HepG2 (cell line): ENCODE results near the gene REM2. TPM values are rescaled to one million over a fixed set of nuclear protein-coding genes. Genes with fewer than 3 reads are reported as not detected.

ENCODE experiments used
- FOXO1 ChIP-seq: sonication (generic); formaldehyde crosslinking; IDR thresholded peaks from 2 replicates; pipeline ENCODE4 v1.4.0; 2020; ENCODE audit warnings: missing genetic modification reagents
- HNRNPUL1 ChIP-seq: fragments of 200-400 bp; formaldehyde crosslinking; IDR thresholded peaks from 2 replicates; pipeline ENCODE4 v1.6.1; 2017; ENCODE audit warnings: low read depth, mild to moderate bottlenecking, low read length, moderate library complexity
- MAX ChIP-seq: IDR thresholded peaks from 2 replicates; pipeline ENCODE4 v1.6.1; 2012; ENCODE audit warnings: inconsistent platforms
- MXD4 ChIP-seq: IDR thresholded peaks from 2 replicates; pipeline ENCODE4 v1.6.1; 2016; ENCODE audit warnings: mild to moderate bottlenecking, missing biosample characterization, missing genetic modification reagents
- PAWR ChIP-seq: sonication (generic); formaldehyde crosslinking; IDR thresholded peaks from 2 replicates; pipeline ENCODE4 v1.4.0; 2020; ENCODE audit warnings: missing genetic modification reagents, mild to moderate bottlenecking, borderline replicate concordance
- PPARG ChIP-seq: conservative IDR thresholded peaks from 2 replicates; pipeline ENCODE4 v1.6.1; 2016; ENCODE audit warnings: missing biosample characterization, missing genetic modification reagents
- XRCC5 ChIP-seq: fragments of 200-400 bp; formaldehyde crosslinking; optimal IDR thresholded peaks from 2 replicates; pipeline ENCODE3; 2017; ENCODE audit warnings: mild to moderate bottlenecking, low read length
- ZBTB40 ChIP-seq, 2 experiments: fragments of 450-650 bp in 1 of 2; sonication (generic) in 1 of 2; formaldehyde crosslinking in 1 of 2; IDR thresholded peaks; 2 replicates each; pipeline versions ENCODE4 v1.6.1 to v1.8.0; 2016 to 2022; ENCODE audit warnings: antibody characterized with exemption in 1 of 2, mild to moderate bottlenecking in 1 of 2, missing genetic modification reagents in 1 of 2
- ZBTB42 ChIP-seq: sonication (generic); formaldehyde crosslinking; IDR thresholded peaks from 2 replicates; pipeline ENCODE4 v1.5.0; 2020; ENCODE audit warnings: mild to moderate bottlenecking, missing genetic modification reagents
- ZNF274 ChIP-seq: sonication (generic); formaldehyde crosslinking; IDR thresholded peaks from 2 replicates; pipeline ENCODE4 v1.5.1; 2020; ENCODE audit warnings: mild to moderate bottlenecking, missing genetic modification reagents
- ZNF776 ChIP-seq: sonication (generic); formaldehyde crosslinking; IDR thresholded peaks from 2 replicates; pipeline ENCODE4 v1.4.0; 2020; ENCODE audit warnings: mild to moderate bottlenecking, missing genetic modification reagents
- polyA plus RNA-seq, 8 experiments: library from polyadenylated mRNA; depleted of rRNA in 3 of 8; stranded (reverse) in 7 of 8; unstranded in 1 of 8; fragments of >200 nt; fragmentation: Illumina TruSeq in 4 of 8; extraction: Trizol in 4 of 8; gene quantifications; 2 replicates each; pipeline versions ENCODE4 v1.2.1 to v1.2.3, GENCODE V29; 2011 to 2016; ENCODE audit warnings: low read depth in 4 of 8, missing spikeins in 1 of 8, mixed read lengths in 1 of 8; ENCODE audit not compliant: insufficient read depth in 1 of 8
- total RNA-seq, 5 experiments: library from RNA; depleted of rRNA; stranded (reverse); fragments of >200 nt; fragmentation: Illumina TruSeq; extraction: Trizol; gene quantifications; 2 replicates each; pipeline ENCODE4 v1.2.3, GENCODE V29; 2016; ENCODE audit warnings: low read depth in 1 of 5
- TF ChIP-seq, protein P1 (sequence below): sonication (generic); formaldehyde crosslinking; IDR thresholded peaks from 2 replicates; pipeline ENCODE4 v1.5.1; 2020; ENCODE audit warnings: mild to moderate bottlenecking, missing genetic modification reagents, borderline replicate concordance
- TF ChIP-seq, protein P2 (sequence below): sonication (generic); formaldehyde crosslinking; IDR thresholded peaks from 2 replicates; pipeline ENCODE4 v1.8.1; 2023; ENCODE audit warnings: mild to moderate bottlenecking, missing genetic modification reagents

The REM2 gene
- total and polyA plus RNA-seq, 2 of the 13 experiments (the other 11 are each of a cell fraction or from before 2014, with no cell fraction given), result 0.20 TPM; not detected in 1

- TF ChIP-seq, protein P1, sequence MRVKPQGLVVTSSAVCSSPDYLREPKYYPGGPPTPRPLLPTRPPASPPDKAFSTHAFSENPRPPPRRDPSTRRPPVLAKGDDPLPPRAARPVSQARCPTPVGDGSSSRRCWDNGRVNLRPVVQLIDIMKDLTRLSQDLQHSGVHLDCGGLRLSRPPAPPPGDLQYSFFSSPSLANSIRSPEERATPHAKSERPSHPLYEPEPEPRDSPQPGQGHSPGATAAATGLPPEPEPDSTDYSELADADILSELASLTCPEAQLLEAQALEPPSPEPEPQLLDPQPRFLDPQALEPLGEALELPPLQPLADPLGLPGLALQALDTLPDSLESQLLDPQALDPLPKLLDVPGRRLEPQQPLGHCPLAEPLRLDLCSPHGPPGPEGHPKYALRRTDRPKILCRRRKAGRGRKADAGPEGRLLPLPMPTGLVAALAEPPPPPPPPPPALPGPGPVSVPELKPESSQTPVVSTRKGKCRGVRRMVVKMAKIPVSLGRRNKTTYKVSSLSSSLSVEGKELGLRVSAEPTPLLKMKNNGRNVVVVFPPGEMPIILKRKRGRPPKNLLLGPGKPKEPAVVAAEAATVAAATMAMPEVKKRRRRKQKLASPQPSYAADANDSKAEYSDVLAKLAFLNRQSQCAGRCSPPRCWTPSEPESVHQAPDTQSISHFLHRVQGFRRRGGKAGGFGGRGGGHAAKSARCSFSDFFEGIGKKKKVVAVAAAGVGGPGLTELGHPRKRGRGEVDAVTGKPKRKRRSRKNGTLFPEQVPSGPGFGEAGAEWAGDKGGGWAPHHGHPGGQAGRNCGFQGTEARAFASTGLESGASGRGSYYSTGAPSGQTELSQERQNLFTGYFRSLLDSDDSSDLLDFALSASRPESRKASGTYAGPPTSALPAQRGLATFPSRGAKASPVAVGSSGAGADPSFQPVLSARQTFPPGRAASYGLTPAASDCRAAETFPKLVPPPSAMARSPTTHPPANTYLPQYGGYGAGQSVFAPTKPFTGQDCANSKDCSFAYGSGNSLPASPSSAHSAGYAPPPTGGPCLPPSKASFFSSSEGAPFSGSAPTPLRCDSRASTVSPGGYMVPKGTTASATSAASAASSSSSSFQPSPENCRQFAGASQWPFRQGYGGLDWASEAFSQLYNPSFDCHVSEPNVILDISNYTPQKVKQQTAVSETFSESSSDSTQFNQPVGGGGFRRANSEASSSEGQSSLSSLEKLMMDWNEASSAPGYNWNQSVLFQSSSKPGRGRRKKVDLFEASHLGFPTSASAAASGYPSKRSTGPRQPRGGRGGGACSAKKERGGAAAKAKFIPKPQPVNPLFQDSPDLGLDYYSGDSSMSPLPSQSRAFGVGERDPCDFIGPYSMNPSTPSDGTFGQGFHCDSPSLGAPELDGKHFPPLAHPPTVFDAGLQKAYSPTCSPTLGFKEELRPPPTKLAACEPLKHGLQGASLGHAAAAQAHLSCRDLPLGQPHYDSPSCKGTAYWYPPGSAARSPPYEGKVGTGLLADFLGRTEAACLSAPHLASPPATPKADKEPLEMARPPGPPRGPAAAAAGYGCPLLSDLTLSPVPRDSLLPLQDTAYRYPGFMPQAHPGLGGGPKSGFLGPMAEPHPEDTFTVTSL (CRISPR knock-in tag), result no peak
- TF ChIP-seq FOXO1 (CRISPR knock-in tag), result peak; percentile 70
- TF ChIP-seq ZBTB40 (IDR thresholded peaks at IDR 0.05), result no peak
- TF ChIP-seq ZBTB40 (CRISPR knock-in tag; IDR thresholded peaks at IDR 0.05), result peak; percentile 68
- TF ChIP-seq ZNF274 (CRISPR knock-in tag), result peak; percentile 97
- TF ChIP-seq PAWR (CRISPR knock-in tag), result no peak
- TF ChIP-seq HNRNPUL1, result no peak
- TF ChIP-seq MAX, result peak; percentile 90
- TF ChIP-seq ZBTB42 (CRISPR knock-in tag), result 0 out of 2 replicates have a peak, but pooled peaks have one; percentile 76
- TF ChIP-seq XRCC5, result no peak
- TF ChIP-seq MXD4 (CRISPR knock-in tag), result peak; percentile 68
- TF ChIP-seq ZNF776 (CRISPR knock-in tag), result no peak
- TF ChIP-seq, protein P2, sequence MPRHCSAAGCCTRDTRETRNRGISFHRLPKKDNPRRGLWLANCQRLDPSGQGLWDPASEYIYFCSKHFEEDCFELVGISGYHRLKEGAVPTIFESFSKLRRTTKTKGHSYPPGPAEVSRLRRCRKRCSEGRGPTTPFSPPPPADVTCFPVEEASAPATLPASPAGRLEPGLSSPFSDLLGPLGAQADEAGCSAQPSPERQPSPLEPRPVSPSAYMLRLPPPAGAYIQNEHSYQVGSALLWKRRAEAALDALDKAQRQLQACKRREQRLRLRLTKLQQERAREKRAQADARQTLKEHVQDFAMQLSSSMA (CRISPR knock-in tag), result no peak
- TF ChIP-seq PPARG, result peak; percentile 48
Observed at GRCh38 chr14:22837114-22837749, 45.8 kb upstream of the REM2 start (continued).
